Breast epithelium (tissue), 4 donors: ENCODE data around the gene MARVELD3. TPM values are rescaled to one million over a fixed set of nuclear protein-coding genes. Genes with fewer than 3 reads are reported as not detected.

Source experiments
- DNase-seq, 2 donors: peaks; one replicate each; pipeline ENCODE4 v3.0.0-alpha.2; 2019; ENCODE audit warnings: low spot score in 2 of 2
- H3K27ac ChIP-seq, 2 donors: fragments of 200-600 bp; sonication (generic) in 1 of 2; one replicate each; pipeline ENCODE4 v1.5.1; 2016 to 2019; ENCODE audit warnings: mild to moderate bottlenecking in 1 of 2
- H3K27me3 ChIP-seq, 2 donors: fragments of 200-600 bp; sonication (generic) in 1 of 2; one replicate each; pipeline versions ENCODE4 v1.5.1 to v1.6.0; 2017 to 2019; ENCODE audit warnings: control low read depth in 1 of 2, mild to moderate bottlenecking in 1 of 2
- H3K36me3 ChIP-seq: fragments of 200-600 bp; one replicate; pipeline ENCODE4 v1.5.1; 2019
- H3K4me1 ChIP-seq, 2 donors: fragments of 200-600 bp; sonication (generic); one replicate each; pipeline ENCODE4 v1.5.1; 2016 to 2019; ENCODE audit warnings: control low read depth in 1 of 2
- H3K4me3 ChIP-seq, 3 donors: fragments of 200-600 bp; sonication (generic); 1 replicate in 2 of 3; 2 replicates in 1 of 3; pipeline ENCODE4 v1.5.1; 2016 to 2019; ENCODE audit warnings: mild to moderate bottlenecking in 3 of 3, moderate library complexity in 2 of 3
- H3K9me3 ChIP-seq, 2 donors: fragments of 200-600 bp; sonication (generic) in 1 of 2; one replicate each; pipeline ENCODE4 v1.5.1; 2016 to 2019; ENCODE audit warnings: control low read depth in 1 of 2
- POLR2A ChIP-seq: fragments of 450-650 bp; IDR thresholded peaks from one replicate; pipeline ENCODE4 v1.6.1; 2016; ENCODE audit warnings: antibody characterized with exemption, mild to moderate bottlenecking, moderate library complexity
- POLR2AphosphoS5 ChIP-seq, 3 donors: sonication (generic); formaldehyde crosslinking; IDR thresholded peaks; one replicate each; pipeline ENCODE4 v1.6.1; 2017; ENCODE audit warnings: antibody characterized with exemption in 3 of 3
- intact Hi-C: fragments of 100-400 bp; cut with DNase I; formaldehyde crosslinking; loops from one replicate; pipeline ENCODE4 v1.15.1; 2023; ENCODE audit warnings: low total_unique reads
- total RNA-seq, 3 donors: library from RNA; depleted of rRNA; stranded (reverse); fragments of >200 nt; gene quantifications; one replicate each; pipeline ENCODE4 v1.1.0, GENCODE V29; 2016
- TF ChIP-seq, protein P1 (sequence below), 3 donors: fragments of 450-650 bp; IDR thresholded peaks; one replicate each; pipeline ENCODE4 v1.5.1; 2016 to 2017; ENCODE audit warnings: antibody characterized with exemption in 3 of 3, mild to moderate bottlenecking in 3 of 3, moderate library complexity in 3 of 3

Gene MARVELD3
- total RNA-seq, 3 donors from 2014 or later: 11.8 to 21.5 TPM; not detected in 1

GRCh38 chr16:71618429-71618828 is 7.6 kb upstream of the MARVELD3 start:
- no peak for DNase-seq
- TF ChIP-seq, protein P1, sequence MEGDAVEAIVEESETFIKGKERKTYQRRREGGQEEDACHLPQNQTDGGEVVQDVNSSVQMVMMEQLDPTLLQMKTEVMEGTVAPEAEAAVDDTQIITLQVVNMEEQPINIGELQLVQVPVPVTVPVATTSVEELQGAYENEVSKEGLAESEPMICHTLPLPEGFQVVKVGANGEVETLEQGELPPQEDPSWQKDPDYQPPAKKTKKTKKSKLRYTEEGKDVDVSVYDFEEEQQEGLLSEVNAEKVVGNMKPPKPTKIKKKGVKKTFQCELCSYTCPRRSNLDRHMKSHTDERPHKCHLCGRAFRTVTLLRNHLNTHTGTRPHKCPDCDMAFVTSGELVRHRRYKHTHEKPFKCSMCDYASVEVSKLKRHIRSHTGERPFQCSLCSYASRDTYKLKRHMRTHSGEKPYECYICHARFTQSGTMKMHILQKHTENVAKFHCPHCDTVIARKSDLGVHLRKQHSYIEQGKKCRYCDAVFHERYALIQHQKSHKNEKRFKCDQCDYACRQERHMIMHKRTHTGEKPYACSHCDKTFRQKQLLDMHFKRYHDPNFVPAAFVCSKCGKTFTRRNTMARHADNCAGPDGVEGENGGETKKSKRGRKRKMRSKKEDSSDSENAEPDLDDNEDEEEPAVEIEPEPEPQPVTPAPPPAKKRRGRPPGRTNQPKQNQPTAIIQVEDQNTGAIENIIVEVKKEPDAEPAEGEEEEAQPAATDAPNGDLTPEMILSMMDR (IDR thresholded peaks at IDR 0.05): no peak
- intact Hi-C loops: loop anchor here (10.0 kb wide), 1 partner anchor 204 kb away; no protein-coding TSS in a partner anchor

DNA sequence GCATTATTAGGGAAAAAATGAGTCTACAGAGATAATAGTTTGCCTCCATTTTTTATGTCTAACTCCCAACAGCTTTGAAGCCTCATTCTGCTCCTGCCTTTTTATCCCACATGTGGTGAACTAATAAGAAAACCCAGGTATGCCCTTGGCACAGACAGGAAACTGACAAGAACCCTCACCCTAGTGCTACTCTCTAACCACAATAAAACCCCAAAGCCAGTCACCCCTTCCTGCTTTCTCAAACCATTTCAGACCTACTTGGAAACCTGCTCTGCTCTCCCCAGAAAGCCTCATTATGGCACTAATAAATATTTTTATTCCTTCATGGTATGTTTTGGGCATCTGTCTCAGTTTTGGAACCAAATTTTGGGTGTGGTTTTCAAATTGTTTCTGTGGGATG is 3.9 kb upstream of the MARVELD3 start:
- Histone ChIP-seq H3K4me3 (no peak overlapping the region), H3K4me1 (no peaks in the 10 kb centered on the region), H3K27ac (no peak overlapping the region), H3K9me3 (no peaks in the 10 kb centered on the region), H3K27me3 (peaks cover 0 to 4% of the 10 kb centered on the region in 2 donors), H3K36me3 (no peaks in the 10 kb centered on the region)
- intact Hi-C loops: no loop called here
- TF ChIP-seq POLR2A (no peak), POLR2AphosphoS5 (IDR thresholded peaks at IDR 0.05) (no peak)
- TF ChIP-seq, protein P1 (IDR thresholded peaks at IDR 0.05): no peak
- DNase-seq: no peak

More at GRCh38 chr16:71618429-71618828, 7.6 kb upstream of the MARVELD3 start:
- Histone ChIP-seq H3K36me3 (no peaks in the 10 kb centered on the region), H3K9me3 (no peaks in the 10 kb centered on the region), H3K27me3 (no peaks in the 10 kb centered on the region), H3K4me1 (no peaks in the 10 kb centered on the region), H3K4me3 (no peak overlapping the region), H3K27ac (no peak overlapping the region)

- no peaks in the 10 kb centered on the region for H3K9me3 ChIP-seq
- H3K4me1 ChIP-seq: no peaks in the 10 kb centered on the region
- no peaks in the 10 kb centered on the region for H3K36me3 ChIP-seq
- intact Hi-C loops: no loop called here
- no peak overlapping the region for H3K27ac ChIP-seq
- H3K27me3 ChIP-seq: peaks cover 0 to 4% of the 10 kb centered on the region in 2 donors
- DNase-seq: no peak
- no peak overlapping the region for H3K4me3 ChIP-seq
- no peak for TF ChIP-seq POLR2AphosphoS5 (IDR thresholded peaks at IDR 0.05)
- no peak for TF ChIP-seq POLR2A
- TF ChIP-seq, protein P1 (IDR thresholded peaks at IDR 0.05): no peak
These were observed 2.4 kb upstream of the MARVELD3 start for GRCh38 chr16:71623597-71623996.

GRCh38 chr16:71625113-71625850 is 702 bp upstream of the MARVELD3 start:
- H3K27me3 ChIP-seq: peaks cover 0 to 4% of the 10 kb centered on the region in 2 donors
- no peaks in the 10 kb centered on the region for H3K9me3 ChIP-seq
- peak overlapping the region in 2 of 3 donors; percentile 75 to 80 for H3K4me3 ChIP-seq
- intact Hi-C loops: no loop called here
- no peaks in the 10 kb centered on the region for H3K4me1 ChIP-seq
- no peaks in the 10 kb centered on the region for H3K36me3 ChIP-seq
- TF ChIP-seq POLR2A (no peak), POLR2AphosphoS5 (IDR thresholded peaks at IDR 0.05) (no peak)
- TF ChIP-seq, protein P1 (IDR thresholded peaks at IDR 0.05): no peak
- peak overlapping the region; percentile 64 to 77 for H3K27ac ChIP-seq
- no peak for DNase-seq

- H3K27ac ChIP-seq: peak overlapping the region; percentile 64 to 77
- intact Hi-C loops: no loop called here
- no peaks in the 10 kb centered on the region for H3K4me1 ChIP-seq
- H3K27me3 ChIP-seq: peaks cover 0 to 4% of the 10 kb centered on the region in 2 donors
- H3K4me3 ChIP-seq: peak overlapping the region; percentile 21 to 80 (median 75)
- no peak for DNase-seq
- H3K36me3 ChIP-seq: no peaks in the 10 kb centered on the region
- TF ChIP-seq POLR2AphosphoS5 (IDR thresholded peaks at IDR 0.05) (no peak), POLR2A (no peak)
- TF ChIP-seq, protein P1 (IDR thresholded peaks at IDR 0.05): no peak
- no peaks in the 10 kb centered on the region for H3K9me3 ChIP-seq
These were observed 852 bp downstream of the MARVELD3 start for GRCh38 chr16:71626858-71627213.
